Hindlimb muscle (tissue), 1 donor: ENCODE measurements around the gene MAP7D1. TPM values are rescaled to one million over a fixed set of nuclear protein-coding genes. Genes with fewer than 3 reads are reported as not detected.

Source experiments
- DNase-seq: peaks from one replicate; pipeline ENCODE4 v3.0.0-alpha.2; 2013
- polyA plus RNA-seq: library from polyadenylated mRNA; unstranded; fragments of 120-200 nt; gene quantifications from one replicate; pipeline ENCODE4 v1.2.1, GENCODE V29; 2013; ENCODE audit not compliant: insufficient read length

The MAP7D1 gene
- polyA plus RNA-seq, 1 donor: 161 TPM

DNA sequence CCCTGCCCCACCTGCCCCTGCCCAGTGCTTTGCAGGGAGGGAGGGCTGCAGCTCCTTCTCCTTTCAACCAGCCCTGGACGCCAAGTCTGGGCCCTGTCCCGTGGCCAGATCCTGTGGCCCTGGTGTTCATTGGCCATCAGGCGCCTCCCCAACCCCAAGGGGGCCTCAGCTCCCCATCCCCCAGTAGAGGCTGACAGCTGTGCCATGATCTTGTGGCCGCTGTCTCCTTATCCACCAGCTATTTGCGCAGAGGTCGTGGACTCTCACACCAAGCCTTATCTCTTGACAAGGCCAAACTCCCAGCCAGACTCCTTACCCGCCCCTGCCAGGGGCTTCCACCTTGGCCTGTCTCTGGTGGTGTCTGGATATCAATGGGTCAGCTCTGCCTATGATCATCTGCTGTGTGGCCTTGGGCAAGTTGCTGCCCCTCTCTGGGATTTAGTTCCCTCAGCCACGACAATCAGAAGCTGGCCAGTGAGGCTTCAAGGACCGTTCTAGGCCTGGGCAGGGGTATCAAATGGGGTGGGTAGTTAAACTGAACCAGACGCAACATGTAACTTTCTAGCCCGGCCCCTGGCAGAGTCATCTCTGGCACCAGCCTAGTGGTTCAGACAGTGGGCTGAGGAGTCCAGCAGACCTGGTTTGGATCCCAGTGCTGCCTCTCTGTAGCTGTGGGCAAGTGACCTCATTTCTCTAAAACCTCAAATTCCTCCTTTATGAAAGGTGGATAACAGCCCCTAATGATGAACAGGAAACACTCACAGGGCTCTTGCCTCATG lies 27.6 kb upstream of the MAP7D1 start:
- DNase-seq: no peak

- no peak for DNase-seq
Measured at GRCh38 chr1:36128905-36129206, 27.1 kb upstream of the MAP7D1 start.

- DNase-seq: no peak
Measured at GRCh38 chr1:36132029-36132428, 23.9 kb upstream of the MAP7D1 start.

- DNase-seq: peak; percentile 65
Measured at GRCh38 chr1:36133484-36133883, 22.5 kb upstream of the MAP7D1 start.

DNA sequence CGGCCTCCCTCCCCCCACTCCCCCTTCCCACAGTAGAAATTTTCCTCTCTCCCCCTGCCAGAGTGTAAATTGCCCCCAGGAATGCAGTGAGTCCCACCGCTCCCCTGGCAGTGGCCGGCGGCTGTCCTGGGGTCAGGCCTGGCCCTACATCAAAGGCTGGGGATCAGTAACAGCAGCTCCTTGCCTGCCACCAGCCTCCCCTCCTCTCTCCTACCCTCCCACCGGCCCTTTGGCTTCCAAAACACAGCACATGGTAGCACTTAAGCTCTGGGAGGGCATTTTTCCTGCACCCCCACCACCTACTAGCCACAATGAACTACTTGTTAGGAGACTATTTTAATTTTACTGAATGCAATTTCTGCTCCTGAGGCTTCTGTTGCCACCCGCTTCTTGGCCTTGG lies 21.9 kb upstream of the MAP7D1 start:
- DNase-seq: no peak

DNA sequence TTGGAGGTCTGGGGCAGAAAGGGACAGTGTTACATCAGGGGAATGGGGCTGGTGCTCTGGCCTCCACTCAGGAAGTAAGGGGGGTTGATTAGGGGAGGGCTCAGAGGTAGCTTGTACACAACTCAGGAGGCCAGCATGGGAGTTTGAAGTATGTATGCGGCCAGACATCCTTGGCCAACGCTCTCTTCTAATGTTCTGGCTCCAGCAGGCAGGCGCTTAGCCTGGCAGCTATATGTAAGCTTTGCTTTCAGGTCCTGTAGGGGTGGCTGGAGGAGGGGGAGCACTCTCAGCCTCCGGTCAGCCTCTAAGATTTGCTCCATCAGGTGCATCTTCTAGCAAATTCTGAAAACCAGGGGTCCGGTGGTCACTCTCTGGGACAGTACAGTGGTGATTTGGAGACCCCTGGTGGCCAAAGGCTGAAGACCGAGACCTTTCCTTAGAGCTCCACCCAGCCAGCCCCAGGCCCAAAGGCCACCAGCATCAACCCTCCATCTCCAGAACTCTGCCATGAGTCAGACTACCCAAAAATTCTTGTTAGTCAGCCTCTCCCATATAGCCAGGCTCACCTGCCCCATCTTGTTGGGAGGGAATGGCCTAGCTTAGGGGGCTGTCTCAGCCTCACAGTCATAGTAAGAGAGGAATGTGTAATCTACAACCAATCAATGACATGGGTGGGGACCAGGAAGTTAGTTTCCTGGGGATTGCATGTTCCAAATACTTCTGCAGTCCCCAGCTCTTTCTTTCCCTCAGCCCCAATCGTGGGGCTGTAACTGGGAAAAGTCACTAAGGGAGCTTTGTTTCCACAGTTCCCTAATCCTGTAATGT lies 21.2 kb upstream of the MAP7D1 start:
- peak; percentile 79 for DNase-seq

DNA sequence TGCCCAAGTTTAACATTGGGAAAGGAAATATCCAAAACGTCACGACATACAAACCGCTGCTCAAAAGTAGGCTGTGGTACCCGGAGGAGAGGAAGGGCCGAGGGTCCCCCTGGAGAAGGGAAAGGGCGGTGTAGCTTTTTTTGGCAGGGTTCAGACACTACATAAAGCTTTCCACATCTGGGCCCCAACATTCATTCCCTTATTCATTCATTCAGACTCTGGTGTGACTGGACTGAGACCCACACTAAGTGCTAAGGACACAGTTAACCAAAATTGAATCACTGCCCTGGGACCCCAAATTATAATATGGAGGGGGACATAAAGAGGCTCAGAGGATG lies 20.7 kb upstream of the MAP7D1 start:
- peak; percentile 49 for DNase-seq

DNA sequence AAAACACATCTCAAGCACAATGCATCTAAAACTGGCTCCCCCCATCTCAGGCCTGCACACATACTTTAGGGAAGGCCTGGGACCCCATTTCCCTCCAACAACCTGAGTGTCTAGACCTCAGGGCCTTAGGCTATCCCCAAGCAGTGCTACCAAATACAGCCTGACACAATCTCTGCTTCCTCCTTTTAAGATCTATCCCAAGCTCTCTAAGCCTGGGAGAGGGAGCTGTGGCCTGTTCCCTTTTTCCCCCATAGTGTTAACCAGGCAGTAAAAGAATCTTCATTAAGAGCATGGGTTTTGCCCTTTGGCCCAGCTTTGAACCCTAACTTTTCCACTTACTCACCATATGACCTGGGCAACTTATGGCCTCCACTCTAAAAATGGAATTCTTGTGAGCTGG lies 20.2 kb upstream of the MAP7D1 start:
- DNase-seq: no peak

DNA sequence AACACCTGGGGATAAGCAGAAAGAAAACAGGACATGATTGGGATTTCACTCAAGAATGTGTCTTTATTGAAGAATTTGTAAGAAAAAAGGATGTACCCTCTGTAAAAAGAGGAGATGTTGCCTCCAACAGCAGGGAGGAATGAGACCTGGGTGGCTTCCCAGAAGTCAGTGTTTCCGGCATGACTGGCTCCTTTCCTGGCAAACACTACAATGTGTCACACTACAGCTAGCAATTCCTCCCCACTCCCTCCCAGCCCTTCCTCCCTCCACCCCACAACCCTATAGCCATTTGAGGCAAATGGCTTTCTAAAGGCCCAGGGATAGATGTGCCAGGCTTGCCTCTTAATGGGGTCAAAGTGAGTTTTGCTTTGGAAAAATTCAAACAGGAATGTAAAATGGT lies 19.4 kb upstream of the MAP7D1 start:
- DNase-seq: peak; percentile 36

- DNase-seq: no peak
Measured at GRCh38 chr1:36137226-36137625, 18.7 kb upstream of the MAP7D1 start.

GRCh38 chr1:36137776-36138175 lies 18.2 kb upstream of the MAP7D1 start:
- no peak for DNase-seq

DNA sequence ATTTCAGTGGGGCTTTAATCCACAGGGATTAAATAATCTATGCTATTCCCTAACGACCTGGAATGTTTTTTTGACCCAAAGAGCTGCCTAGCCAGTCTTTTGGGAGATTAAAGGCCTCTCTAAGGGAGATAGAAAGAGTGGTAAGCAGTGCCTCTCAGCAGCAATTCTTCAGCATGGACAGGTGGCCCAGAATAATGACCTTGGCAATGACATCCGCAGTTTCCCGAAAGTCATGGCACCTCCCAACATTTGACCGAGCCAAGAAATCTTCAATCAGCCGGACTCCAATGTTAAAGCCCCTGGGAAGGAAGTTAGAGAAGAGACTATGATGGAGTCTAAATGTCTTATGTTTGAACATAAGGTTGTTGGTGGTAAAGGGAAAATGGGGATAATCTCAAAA lies 16.4 kb upstream of the MAP7D1 start:
- DNase-seq: no peak

- DNase-seq: no peak
Measured at GRCh38 chr1:36142121-36142520, 13.8 kb upstream of the MAP7D1 start.

DNA sequence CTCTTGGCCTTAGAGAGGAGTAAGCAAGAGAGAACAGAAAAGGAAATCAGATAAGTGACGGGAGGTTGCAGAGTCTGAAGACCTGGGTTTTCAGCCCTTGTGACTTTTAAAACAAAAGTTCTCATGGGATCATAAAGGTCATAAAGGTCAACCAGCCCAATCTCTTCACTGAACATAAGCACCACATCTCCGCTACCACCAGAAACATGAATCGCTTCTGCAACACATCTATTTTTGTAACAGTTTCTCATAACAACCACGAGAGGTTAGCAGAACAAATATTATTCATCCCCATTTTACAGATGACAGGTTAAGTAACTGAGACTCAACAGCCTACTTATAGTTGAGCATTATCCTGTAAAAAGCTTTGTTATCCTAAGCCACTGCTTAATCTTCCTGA lies 12.5 kb upstream of the MAP7D1 start:
- DNase-seq: no peak

DNA sequence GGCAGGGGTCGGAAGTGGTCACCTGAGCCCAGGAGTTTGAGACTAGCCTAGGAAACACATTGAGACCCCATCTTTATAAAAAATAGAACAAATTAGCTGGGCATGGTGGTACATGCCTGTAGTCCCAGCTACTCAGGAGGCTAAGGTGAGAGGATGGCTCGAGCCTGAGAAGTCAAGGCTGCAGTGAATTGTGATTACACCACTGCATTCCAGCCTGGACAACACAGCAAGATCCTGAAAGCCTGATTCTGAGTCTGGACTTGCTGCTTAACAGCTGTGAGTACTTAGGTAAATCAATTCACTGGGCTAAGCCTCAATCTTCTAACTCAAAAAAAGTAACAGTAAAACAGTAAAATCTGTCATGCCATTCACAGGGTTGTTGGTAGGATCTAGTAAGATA lies 11.5 kb upstream of the MAP7D1 start:
- DNase-seq: no peak

- DNase-seq: no peak
Measured at GRCh38 chr1:36148821-36149236, 7.1 kb upstream of the MAP7D1 start.

GRCh38 chr1:36149237-36149972 lies 6.6 kb upstream of the MAP7D1 start, which contains the start of gene TRAPPC3:
TRAPPC3 (minus strand) TSS chr1:36149486; CDS start chr1:36149378, 108 bp downstream.
- DNase-seq: peak; percentile 100

DNA sequence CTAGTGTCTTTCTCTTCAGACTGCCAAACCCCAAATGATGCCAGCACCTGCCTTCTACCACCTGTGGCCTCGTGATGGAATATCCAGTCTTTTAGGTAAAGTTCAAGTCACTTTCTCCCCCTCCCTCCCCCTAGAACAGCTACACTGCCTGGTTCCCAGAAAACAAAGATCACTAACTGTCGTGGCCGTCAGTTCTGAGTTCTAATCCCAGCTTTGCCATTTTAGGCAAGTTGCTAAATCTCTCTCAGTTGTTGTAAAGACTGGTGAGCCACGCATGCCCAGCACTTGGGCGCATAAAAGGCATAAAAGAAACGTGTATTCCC lies 6.0 kb upstream of the MAP7D1 start:
- DNase-seq: no peak

DNA sequence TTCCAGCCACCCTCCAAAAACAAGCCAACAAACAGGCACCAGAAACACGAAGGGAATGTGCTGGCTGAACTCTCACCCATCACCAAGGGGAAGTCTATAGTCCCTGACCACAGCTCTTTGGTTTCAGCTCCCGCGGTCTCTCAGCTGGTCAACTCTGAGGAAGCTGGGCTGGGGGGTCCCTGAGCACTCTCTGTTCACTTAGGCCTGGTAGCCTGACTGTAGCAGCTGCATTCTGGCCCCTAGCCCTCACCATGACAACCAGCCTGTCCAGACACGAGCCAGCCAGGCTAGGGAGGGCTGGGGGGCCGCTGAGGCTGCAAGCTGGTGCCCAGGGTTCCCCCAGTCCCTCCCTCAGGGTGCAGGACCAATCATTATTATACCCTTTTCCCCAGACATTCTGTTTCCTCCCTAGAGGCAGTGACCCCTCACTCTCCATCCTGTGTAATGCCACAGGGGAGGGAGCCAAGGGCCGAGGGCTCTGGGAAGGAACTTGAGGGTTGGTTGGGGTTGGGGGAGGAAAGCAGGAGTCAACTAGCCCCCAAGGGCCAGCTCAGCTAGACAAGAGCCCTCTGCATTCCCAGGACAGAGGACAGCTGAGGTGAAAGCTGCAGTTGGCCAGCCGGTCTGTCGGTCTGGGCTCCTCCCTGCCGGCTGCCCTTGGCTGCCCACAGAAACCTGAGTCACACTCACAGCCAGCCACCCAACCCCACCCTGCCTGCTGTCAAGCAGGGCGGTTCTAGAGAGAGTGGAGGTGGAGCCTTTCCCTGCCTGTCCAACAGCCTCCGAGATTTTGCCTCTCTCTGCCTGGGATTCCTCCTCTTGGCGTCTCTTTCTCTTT lies 5.4 kb upstream of the MAP7D1 start:
- DNase-seq: peak; percentile 84

DNA sequence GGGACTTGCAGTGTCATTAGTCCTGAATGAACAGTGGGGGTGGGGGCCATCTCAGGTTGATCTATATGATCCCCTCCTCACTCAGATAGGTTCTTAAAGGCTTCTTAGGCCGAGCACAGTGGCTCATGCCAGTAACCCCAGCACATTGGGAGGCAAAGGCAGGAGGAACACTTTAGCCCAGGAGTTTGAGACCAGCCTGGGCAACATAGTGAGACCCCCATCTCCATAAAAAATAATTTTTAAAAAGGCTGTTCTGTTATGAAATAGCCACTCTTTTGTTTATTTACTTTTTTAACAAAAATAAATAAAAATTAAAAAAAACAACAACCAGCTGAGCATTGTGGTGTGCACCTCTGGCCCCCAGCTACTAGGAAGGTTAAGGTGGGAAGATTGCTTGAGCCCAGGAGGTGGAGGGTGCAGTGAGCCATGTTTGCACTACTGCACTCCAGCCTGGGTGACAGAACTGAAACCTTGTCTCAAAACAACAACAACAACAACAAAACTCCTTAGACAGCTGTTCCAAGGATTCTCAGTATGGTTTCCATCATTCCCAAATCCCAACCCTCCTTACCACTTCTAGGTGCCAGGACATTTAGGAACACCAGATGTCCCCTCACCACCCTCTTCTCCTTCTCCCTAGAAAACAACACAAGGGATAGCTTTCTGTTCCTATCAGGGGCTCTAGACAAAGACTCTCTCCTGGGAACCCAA lies 4.7 kb upstream of the MAP7D1 start:
- DNase-seq: no peak

- no peak for DNase-seq
Measured at GRCh38 chr1:36151845-36152203, 4.1 kb upstream of the MAP7D1 start.

- no peak for DNase-seq
Measured at GRCh38 chr1:36153476-36153875, 2.5 kb upstream of the MAP7D1 start.
